GM12892 (cell line): ENCODE results near the gene KRT222.

Experiments used
- POLR2A ChIP-seq: IDR thresholded peaks from 2 replicates; pipeline ENCODE4 v1.6.1; 2011; ENCODE audit warnings: low read depth, low read length, control low read depth
- TAF1 ChIP-seq: IDR thresholded peaks from 2 replicates; pipeline ENCODE4 v1.6.1; 2011; ENCODE audit warnings: low read depth, mild to moderate bottlenecking, control low read depth, low read length, borderline replicate concordance

DNA sequence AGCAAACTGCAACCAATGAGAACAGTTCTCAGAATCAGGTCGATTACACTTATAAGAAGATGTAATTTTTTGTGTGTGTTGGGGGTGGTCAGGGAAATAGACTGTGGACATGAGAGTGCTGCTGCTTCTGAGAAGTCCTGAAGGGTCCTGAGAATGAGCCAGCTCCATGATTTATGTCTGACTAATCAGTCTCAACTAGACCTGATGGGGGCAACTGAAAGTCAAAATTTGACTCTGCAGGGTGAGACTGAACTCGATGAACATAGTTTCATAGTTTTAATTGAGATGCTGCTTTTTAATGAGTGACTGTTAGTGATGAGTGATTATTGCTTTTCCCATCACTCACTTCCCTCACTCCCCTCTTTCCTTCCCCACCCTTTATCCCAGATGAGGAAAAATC, 54.6 kb downstream of the KRT222 start:
- no peak for TF ChIP-seq POLR2A
- TF ChIP-seq TAF1 = no peak
